OCI-LY1 (cell line): ENCODE measurements around the gene IL1RAPL2.
"Not testable (repeated sequence)": the region's sequence is repeated elsewhere in the genome, so short reads cannot be mapped to it uniquely, and the experiment has no call there.

ENCODE experiments used
- H2AFZ ChIP-seq: fragments of 200-600 bp; sonication (generic), shearing (Covaris generic); 2 replicates; pipeline ENCODE4 v1.6.0; 2014; ENCODE audit warnings: antibody characterized with exemption, mild to moderate bottlenecking, low read length
- H3F3A ChIP-seq: fragments of 200-600 bp; sonication (generic), shearing (Covaris generic); 2 replicates; pipeline ENCODE4 v1.6.0; 2014; ENCODE audit warnings: mild to moderate bottlenecking, antibody characterized with exemption, low read length, moderate library complexity; ENCODE audit not compliant: insufficient read depth
- H3K27ac ChIP-seq: fragments of 200-600 bp; sonication (generic); 2 replicates; pipeline ENCODE4 v1.5.1; 2014; ENCODE audit warnings: low read length, mixed run types, mild to moderate bottlenecking, low read depth; ENCODE audit not compliant: poor library complexity, severe bottlenecking
- H3K27me3 ChIP-seq: fragments of 200-600 bp; sonication (generic); 2 replicates; pipeline ENCODE4 v1.6.0; 2014; ENCODE audit warnings: antibody characterized with exemption, mild to moderate bottlenecking, low read length, moderate library complexity; ENCODE audit not compliant: insufficient read depth
- H3K36me3 ChIP-seq: fragments of 200-600 bp; sonication (generic); 2 replicates; pipeline ENCODE4 v1.6.1; 2014; ENCODE audit warnings: mild to moderate bottlenecking, antibody characterized with exemption, low read length, moderate library complexity, mixed read lengths; ENCODE audit not compliant: insufficient read depth
- H3K4me1 ChIP-seq: fragments of 200-600 bp; sonication (generic); 2 replicates; pipeline ENCODE4 v1.5.1; 2014; ENCODE audit warnings: mild to moderate bottlenecking, low read length, moderate library complexity; ENCODE audit not compliant: insufficient read depth, severe bottlenecking
- H3K4me2 ChIP-seq: fragments of 200-600 bp; sonication (generic), shearing (Covaris generic); 2 replicates; pipeline ENCODE4 v1.6.1; 2014; ENCODE audit warnings: low read length
- H3K4me3 ChIP-seq: fragments of 200-600 bp; sonication (generic); 2 replicates; pipeline ENCODE4 v1.5.1; 2014; ENCODE audit warnings: low read length, low read depth, mild to moderate bottlenecking, mixed read lengths; ENCODE audit not compliant: poor library complexity, severe bottlenecking
- H3K79me2 ChIP-seq: fragments of 200-600 bp; shearing (Covaris generic); 2 replicates; pipeline ENCODE4 v1.6.1; 2016; ENCODE audit warnings: mixed run types, low read length, mixed read lengths; ENCODE audit not compliant: insufficient read depth
- H3K9ac ChIP-seq: fragments of 200-600 bp; sonication (generic), shearing (Covaris generic); 2 replicates; pipeline ENCODE4 v1.6.1; 2014; ENCODE audit warnings: mild to moderate bottlenecking, low read length, mixed read lengths
- H3K9me2 ChIP-seq: fragments of 200-600 bp; sonication (generic), shearing (Covaris generic); 2 replicates; pipeline ENCODE4 v1.6.1; 2014; ENCODE audit warnings: low read depth, mild to moderate bottlenecking, low read length, mixed read lengths
- H3K9me3 ChIP-seq: fragments of 200-600 bp; shearing (Covaris generic); 2 replicates; pipeline ENCODE4 v1.6.1; 2014; ENCODE audit warnings: low read length, mixed read lengths
- H4K20me1 ChIP-seq: fragments of 200-600 bp; sonication (generic), shearing (Covaris generic); 2 replicates; pipeline ENCODE4 v1.6.0; 2016; ENCODE audit warnings: mild to moderate bottlenecking, low read length; ENCODE audit not compliant: insufficient read depth
- CTCF ChIP-seq: fragments of 200-600 bp; sonication (generic), shearing (Covaris generic); IDR thresholded peaks from 2 replicates; pipeline ENCODE4 v1.5.1; 2017; ENCODE audit warnings: mild to moderate bottlenecking, antibody characterized with exemption, low read length, moderate library complexity, mixed read lengths
- EZH2 ChIP-seq: fragments of 200-600 bp; sonication (generic), shearing (Covaris generic); IDR thresholded peaks from 2 replicates; pipeline ENCODE4 v1.8.0; 2017; ENCODE audit warnings: borderline replicate concordance, mixed run types, mild to moderate bottlenecking, antibody characterized with exemption, low read length, moderate library complexity, mixed read lengths

Gene IL1RAPL2

GRCh38 chrX:105775679-105776078, 1209.7 kb downstream of the IL1RAPL2 start:
- Histone ChIP-seq H2AFZ (no peak overlapping the region), H3K36me3 (no peaks in the 10 kb centered on the region), H3K9me2 (no peaks in the 10 kb centered on the region), H3K4me3 (no peak overlapping the region), H3K9me3 (no peaks in the 10 kb centered on the region), H3K27ac (no peak overlapping the region), H3K79me2 (no peaks in the 10 kb centered on the region), H3F3A (no peaks in the 10 kb centered on the region), H3K4me2 (no peak overlapping the region), H3K27me3 (no peaks in the 10 kb centered on the region), H4K20me1 (no peaks in the 10 kb centered on the region), H3K9ac (no peak overlapping the region), H3K4me1 (no peaks in the 10 kb centered on the region)
- TF ChIP-seq CTCF, result no peak
- no peak for TF ChIP-seq EZH2

- Histone ChIP-seq H3F3A (no peaks in the 10 kb centered on the region), H3K36me3 (no peaks in the 10 kb centered on the region), H3K4me1 (no peaks in the 10 kb centered on the region), H3K4me3 (no peak overlapping the region), H3K27ac (no peak overlapping the region), H3K9me3 (no peaks in the 10 kb centered on the region), H3K9ac (no peak overlapping the region), H4K20me1 (no peaks in the 10 kb centered on the region), H3K79me2 (no peaks in the 10 kb centered on the region), H3K4me2 (no peak overlapping the region), H3K9me2 (no peaks in the 10 kb centered on the region), H2AFZ (no peak overlapping the region), H3K27me3 (no peaks in the 10 kb centered on the region)
- TF ChIP-seq EZH2 (no peak), CTCF (no peak)
These were observed 1215.8 kb downstream of the IL1RAPL2 start for GRCh38 chrX:105781804-105782203.

DNA sequence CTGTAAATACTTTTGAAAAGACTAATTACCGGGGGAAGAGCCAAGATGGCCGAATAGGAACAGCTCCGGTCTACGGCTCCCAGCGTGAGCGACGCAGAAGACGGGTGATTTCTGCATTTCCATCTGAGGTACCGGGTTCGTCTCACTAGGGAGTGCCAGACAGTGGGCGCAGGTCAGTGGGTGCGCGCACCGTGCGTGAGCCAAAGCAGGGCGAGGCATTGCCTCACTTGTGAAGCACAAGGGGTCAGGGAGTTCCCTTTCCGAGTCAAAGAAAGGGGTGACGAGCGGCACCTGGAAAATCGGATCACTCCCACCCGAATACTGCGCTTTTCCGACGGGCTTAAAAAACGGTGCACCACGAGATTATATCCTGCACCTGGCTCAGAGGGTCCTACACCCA, 1230.9 kb downstream of the IL1RAPL2 start:
- not testable (repeated sequence) for H3K4me3 ChIP-seq, H3K36me3 ChIP-seq, H3K9me3 ChIP-seq, H4K20me1 ChIP-seq, H3F3A ChIP-seq, H3K27ac ChIP-seq, H3K79me2 ChIP-seq, H3K4me1 ChIP-seq, H3K4me2 ChIP-seq, H3K27me3 ChIP-seq, H2AFZ ChIP-seq, H3K9me2 ChIP-seq, H3K9ac ChIP-seq

- no peaks in the 10 kb centered on the region for H3K9me3 ChIP-seq
- H4K20me1 ChIP-seq, result no peaks in the 10 kb centered on the region
- H3K4me2 ChIP-seq, result no peak overlapping the region
- no peaks in the 10 kb centered on the region for H3K36me3 ChIP-seq
- no peak overlapping the region for H3K4me3 ChIP-seq
- no peaks in the 10 kb centered on the region for H3K27me3 ChIP-seq
- H3K9me2 ChIP-seq, result no peaks in the 10 kb centered on the region
- no peaks in the 10 kb centered on the region for H3K79me2 ChIP-seq
- H3K4me1 ChIP-seq, result no peaks in the 10 kb centered on the region
- no peaks in the 10 kb centered on the region for H3F3A ChIP-seq
- no peak overlapping the region for H3K27ac ChIP-seq
- TF ChIP-seq EZH2 (no peak), CTCF (no peak)
- no peak overlapping the region for H3K9ac ChIP-seq
- H2AFZ ChIP-seq, result no peak overlapping the region
These were observed 1237.9 kb downstream of the IL1RAPL2 start for GRCh38 chrX:105803891-105804290.

DNA sequence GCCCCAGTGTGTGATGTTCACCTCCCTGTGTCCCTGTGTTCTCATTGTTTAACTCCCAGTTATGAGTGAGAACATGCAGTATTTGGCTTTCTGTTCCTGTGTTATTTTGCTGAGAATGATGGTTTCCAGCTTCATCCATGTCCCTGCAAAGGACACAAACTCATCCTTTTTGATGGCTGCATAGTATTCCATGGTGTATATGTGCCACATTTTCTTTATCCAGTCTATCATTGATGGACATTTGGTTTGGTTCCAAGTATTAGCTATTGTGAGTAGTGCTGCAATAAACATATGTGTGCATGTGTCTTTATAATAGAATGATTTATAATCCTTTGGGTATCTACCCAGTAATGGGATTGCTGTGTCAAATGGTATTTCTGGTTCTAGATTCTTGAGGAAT, 1239.7 kb downstream of the IL1RAPL2 start:
- not testable (repeated sequence) for H3K4me1 ChIP-seq, H3K4me3 ChIP-seq

More for the DNA sequence above, 1239.7 kb downstream of the IL1RAPL2 start:
- H3K9me2 ChIP-seq, H3K36me3 ChIP-seq, H3K79me2 ChIP-seq, H3K27me3 ChIP-seq, H2AFZ ChIP-seq, H3F3A ChIP-seq, H3K9ac ChIP-seq, H3K27ac ChIP-seq, H4K20me1 ChIP-seq, H3K4me2 ChIP-seq, H3K9me3 ChIP-seq: not testable (repeated sequence)
